ENCODE measurements around the gene MYCN.
"Not testable (repeated sequence)": the region's sequence is repeated elsewhere in the genome, so short reads cannot be mapped to it uniquely, and the experiment has no call there.

MYCN gene

DNA sequence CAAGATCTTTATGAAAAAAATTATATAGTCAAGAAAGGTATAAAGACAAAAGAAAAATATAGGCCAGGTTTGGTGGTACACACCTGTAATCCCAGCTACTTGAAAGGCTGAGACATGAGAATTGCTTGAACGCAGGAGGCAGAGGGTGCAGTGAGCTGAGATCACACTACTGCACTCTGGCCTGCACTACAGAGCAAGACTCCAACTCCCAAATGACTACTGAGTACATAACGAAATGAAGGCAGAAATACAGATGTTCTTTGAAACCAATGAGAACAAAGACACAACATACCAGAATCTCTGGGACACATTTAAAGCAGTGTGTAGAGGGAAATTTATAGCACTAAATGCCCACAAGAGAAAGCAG is 19.8 kb downstream of the MYCN start:
- not testable (repeated sequence) for DNase-seq

- DNase-seq = not testable (repeated sequence)
Measured at GRCh38 chr2:15963109-15963976, 23.0 kb downstream of the MYCN start.

DNA sequence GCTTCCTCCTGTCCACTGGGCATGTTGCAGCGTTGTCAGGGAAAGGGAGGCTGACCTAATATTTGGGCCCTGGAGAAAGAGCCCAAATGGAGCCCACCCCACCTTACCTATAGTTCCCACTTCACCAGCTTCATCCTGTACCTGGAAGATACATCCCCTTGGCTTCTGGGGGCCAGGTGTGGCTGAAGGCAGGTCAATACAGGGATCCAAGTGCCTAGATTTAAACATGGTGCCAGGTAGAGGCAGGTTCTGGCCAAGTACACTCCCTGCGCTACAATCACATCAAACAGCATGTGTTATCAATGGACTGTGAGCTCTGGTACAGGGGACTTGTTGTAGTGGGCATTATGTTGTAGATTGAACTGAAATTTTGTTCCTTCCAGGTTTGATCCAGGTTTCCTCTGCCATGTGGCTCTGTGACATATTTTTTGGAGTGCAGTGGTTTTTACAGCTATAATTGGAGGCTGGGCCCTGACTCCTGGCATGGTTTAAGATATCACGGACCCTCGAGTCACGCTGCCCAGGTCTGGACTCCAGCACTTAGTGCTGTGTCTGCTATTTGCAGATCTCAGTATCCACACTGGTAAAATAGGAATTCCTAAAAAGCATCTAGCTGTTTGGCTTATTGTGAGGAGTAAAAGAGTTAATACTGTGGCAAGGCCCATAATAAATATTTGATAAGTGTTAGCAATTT is 23.8 kb downstream of the MYCN start:
- DNase-seq = no peak

DNA sequence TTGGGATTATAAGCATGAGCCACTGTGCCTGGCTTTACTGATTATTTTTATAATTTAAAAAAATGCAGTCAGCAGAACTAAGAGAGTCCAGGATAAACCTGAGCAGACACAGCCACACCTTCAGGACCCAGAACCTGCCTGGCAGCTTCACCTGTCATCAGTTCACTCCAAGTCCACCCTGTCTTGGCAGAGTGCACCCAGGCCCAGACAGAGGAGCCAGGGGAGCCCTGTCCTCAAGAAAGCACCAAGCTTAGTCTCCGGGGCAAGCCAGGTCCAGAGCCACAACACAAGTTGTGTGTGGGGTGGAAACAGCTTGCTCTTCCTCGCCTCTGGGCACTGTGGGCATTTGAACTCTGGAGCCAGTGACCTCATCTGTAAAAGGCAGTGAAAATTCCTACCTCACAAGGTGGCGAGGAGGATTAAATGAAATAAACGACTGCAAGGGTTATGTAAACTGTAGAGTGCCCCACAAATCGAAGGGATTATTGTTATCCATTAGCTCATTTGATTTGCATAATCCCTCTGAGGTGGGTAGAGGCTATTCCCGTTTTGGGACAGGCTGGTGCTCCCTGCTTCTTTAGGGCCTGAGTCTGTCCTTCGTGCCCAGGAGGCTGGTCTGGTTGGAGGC is 24.7 kb downstream of the MYCN start:
- no peak for DNase-seq

- DNase-seq = no peak
Measured at GRCh38 chr2:15965564-15966019, 25.2 kb downstream of the MYCN start.

GRCh38 chr2:15967415-15968279 is 27.3 kb downstream of the MYCN start:
- no peak for DNase-seq

DNA sequence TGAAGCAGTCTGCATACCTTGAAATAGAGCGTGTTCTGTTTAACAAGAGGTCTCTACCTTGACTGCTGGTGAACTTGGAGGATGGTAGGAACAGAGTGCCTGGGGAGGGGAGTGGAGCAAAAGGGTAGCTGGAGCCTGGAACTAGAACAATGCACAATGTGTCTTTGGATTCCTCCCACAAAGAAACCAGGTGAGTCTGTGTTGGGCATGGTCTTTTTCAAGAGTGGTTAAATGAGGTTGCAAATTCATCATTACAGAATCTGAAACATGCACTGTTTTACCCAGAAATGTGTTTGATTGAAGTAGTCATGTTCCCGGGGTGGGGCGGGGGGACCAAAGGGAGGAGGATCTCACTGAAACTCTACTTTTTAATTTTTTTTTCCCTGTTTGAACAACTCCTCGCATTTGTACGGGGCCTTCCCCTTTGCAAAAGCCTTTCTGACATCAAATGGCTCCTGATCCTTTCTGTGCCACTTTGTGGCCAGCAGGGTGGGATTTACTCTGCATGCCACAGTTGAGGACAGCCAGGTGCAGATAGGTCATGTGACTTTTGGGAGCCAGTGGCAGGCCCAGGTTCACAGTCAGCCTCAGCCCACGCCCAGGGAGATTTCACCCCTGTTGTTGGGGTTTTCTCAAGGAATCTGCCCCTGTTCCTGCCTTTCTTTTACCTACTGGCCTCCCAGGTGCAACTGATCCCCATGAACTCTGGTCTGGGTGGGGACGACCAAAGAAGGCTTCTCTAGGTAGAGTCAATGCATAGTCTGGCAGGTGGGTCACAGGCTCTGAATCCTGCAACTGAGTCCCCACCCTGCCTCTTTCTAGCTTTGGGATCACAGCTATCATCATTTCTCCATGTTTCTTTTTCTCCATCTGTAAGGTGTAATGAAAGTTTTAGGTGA is 28.2 kb downstream of the MYCN start:
- no peak for DNase-seq

GRCh38 chr2:15969214-15969613 is 28.9 kb downstream of the MYCN start:
- no peak for DNase-seq

- DNase-seq = no peak
Measured at GRCh38 chr2:15970701-15971100, 30.4 kb downstream of the MYCN start.

DNA sequence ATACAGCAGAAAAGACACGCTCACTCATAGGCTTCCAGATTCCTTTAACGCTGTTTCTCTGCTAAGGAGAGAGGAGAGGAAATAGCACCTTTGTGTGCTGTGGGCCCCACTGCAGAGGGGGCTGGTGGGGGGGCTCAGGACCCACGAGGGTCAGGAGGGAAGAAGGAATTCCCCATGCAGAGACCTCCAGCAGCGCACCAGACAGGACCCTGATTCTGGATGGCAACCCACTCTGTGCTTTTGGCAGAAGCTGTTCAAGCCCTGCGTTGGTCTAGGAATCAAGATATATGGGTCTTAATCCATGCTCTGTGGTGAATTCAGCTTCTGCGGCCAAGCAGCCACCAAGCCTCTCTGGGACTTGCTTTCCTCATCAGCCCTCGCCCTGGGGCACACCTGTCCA is 31.0 kb downstream of the MYCN start:
- DNase-seq = no peak

GRCh38 chr2:15971831-15972522 is 31.6 kb downstream of the MYCN start:
- DNase-seq = no peak

DNA sequence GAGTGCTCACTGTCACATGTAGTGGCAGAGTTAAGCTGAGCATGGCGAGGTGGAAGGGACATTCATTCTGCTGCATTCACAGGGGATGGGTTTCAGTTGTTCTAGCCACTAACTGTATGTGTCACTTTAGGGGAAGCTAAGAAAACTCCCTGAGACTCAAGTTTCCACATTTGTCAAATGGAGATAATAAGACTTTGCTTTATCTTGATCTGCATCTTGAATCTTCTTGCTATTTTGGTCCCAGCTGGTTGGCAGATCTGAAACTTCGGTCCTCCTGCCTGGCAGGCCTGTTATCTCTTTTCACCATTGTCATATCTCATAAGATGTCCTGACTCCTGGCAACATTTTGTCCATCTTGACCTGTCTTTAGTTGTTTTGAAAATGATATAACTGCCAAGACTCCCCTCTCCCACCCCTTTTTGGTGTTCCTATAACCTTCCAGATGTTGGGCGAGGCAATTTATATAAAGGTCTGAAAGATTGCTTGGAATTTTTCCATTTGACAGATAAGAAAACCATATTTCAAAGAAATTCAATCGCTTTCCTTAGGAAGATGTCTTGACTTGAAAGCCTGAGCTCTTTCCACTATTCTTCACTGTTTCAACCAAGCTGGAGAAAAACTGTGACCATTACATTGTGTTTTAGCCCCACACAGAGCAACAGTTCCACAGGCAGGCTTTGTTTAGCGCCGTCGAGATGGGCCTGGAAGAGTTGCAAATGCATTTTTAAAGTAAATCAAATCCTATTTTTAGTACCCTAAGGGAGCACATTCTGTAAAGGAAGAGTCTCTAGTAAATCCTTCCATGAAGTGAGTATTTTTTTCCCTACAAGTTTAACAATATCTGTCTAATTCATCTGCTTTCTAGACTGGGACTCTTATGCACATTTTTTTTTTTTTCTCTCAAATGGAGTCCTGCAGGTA is 33.4 kb downstream of the MYCN start:
- no peak for DNase-seq

DNA sequence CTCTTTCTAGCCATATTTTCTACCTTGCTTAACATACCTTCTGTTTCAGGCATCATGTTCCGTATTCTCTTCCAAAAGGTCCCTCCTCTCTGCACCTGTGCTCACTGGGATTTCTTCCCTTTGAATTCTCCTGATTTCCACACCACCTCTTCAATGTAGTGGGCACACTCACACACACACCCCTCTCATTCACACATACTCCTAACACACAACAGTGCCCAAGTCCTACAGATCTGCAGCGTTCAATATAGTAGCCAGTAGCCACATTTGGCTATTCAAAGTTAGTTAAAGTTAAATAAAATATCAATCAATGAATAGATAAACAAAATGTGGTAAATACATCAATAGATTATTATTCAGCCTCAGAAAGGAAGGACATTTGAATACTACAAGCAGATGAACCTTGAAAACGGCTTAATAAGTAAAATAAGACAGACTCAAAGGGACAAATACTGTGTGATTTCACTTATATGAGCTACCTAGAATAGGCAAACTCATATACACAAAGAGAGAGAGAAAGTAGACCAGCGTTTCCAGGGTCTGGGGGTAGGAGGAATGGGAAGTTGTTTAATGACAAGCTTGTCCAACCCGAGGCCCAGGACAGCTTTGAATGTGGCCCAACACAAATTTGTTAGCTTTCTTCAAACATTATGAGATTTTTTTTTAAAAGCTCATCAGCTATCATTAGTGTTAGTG is 34.4 kb downstream of the MYCN start:
- no peak for DNase-seq

DNA sequence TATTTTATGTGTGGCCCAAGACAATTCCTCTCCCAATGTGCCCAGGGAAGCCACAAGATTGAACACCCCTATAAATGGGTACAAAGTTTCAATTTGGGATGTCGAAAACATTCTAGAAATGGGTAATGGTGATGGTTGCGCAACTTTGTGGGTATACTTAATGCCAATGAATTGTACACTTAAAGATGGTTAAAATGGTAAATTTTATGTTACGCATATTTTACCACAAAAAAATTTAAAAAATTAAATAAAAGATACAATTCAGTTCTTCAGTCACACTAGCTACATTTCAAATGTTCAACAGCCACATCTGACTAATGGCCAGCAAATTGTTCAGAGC is 34.9 kb downstream of the MYCN start:
- DNase-seq = no peak

GRCh38 chr2:15975676-15976075 is 35.3 kb downstream of the MYCN start:
- DNase-seq = no peak

DNA sequence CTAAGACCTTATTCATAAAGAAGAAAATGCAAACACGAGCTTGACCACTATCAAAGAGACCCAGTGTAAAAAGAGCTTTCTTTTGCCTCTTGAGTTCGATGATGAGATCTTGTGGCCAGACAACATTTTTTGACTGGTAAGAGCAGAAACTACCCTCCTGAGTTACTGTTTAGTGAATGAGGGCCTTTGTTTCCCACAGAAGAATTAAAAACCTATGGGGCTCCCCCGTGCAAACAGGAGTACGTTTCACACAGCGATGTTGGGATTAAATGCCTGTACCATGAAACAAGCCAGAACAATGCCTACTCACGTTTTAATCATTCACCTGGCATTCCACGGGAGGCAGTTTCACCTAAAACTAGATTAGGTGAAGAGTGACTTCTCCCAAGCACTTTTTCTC is 36.0 kb downstream of the MYCN start:
- no peak for DNase-seq

DNA sequence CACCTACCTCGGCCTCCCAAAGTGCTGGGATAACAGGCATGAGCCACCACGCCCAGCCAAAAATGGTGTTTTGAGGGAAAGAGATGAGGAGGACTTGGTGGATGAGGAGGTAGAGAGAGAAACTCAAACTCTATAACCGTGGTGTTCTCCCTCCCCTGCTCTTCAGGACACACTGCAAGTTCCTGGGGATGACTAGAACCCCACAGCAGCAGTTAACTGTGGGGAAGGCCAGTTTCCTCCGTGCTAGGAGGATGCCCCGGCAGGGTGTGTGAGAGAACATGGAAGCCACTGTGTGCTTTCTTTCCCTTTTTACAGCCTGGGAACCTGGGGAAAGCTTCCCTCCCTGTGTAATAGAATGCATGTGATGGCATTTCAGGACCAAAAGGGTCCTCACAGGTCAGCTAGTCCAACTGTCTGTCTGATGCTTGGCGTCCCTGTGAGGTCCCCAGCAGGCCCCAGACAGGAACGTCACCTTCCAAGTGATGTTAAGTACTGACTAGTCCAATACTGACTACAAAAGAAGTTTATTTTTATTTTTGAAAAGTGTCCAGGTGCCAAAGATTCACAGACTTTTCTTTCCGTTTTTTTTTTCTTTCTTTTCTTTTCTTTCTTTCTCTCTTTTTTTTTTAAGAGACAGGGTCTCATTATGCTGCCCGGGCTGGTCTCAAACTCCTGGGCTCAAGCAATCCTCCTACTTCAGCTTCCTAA is 38.9 kb downstream of the MYCN start:
- DNase-seq = no peak
